Inferior parietal cortex (tissue), 1 donor: ENCODE data around the gene GP9.

Experiments
- DNase-seq: peaks from one replicate; pipeline ENCODE4 v3.0.0-alpha.2; 2016; ENCODE audit errors: extremely low spot score

GP9 gene

DNA sequence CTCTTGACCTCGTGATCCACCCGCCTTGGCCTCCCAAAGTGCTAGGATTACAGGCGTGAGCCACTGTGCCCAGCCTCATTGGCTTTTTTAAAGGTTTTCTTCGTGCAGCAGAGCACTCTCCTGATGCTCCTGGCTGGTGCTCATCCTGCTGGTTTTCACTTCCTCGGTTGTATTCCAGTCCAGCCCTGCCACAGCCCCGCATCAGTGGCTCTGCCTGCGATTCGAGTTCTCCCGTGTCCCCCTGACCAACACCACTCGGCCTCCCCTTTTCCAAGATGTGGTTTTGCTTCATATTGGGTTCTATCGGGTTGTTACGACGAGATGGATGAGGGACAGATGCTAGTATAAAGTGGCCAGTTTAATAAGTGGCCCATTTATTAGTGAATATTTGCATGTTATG, 31.7 kb upstream of the GP9 start:
- DNase-seq: no peak

DNA sequence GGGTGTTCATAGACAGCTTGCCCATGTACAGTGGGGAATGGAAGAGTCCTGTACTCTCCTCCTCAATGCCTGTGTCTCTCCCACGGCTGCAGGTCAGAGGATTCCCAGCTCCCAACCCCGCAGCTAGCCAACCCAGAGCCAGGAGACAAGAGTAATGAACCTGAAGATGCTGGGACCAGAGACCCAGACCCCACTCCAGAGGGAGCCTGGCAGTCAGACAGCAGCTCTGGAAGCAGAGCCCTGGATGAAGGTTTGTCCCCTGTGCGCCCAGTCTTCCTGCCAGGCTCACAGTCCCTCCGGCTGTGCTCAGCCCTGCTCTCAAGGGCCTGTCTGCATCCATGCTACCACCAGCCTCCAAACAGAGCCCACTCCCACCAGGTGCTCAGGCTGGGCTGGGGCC, 30.0 kb upstream of the GP9 start:
- no peak for DNase-seq

- DNase-seq: no peak
Measured at GRCh38 chr3:129031476-129032215, 28.9 kb upstream of the GP9 start.

DNA sequence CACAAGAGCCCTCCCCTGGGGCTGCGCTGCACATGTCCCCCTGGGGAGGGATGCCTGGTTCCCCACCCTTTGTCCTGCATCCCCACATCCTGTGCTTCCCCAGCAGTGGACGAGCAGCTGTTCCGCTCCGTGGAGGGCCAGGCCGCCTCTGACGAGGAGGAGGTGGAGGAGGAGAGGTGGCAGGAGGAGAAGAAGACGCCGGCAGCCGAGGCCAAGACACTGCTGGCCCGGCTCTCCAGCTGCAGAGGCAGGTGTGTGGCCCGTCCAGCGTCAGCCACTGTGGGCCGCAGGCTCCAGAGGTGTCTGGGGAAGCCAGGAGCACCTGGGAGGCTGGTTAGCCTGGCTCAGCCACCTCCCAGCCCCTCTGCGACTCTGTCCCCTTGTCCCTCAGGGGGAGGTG, 27.9 kb upstream of the GP9 start:
- no peak for DNase-seq

DNA sequence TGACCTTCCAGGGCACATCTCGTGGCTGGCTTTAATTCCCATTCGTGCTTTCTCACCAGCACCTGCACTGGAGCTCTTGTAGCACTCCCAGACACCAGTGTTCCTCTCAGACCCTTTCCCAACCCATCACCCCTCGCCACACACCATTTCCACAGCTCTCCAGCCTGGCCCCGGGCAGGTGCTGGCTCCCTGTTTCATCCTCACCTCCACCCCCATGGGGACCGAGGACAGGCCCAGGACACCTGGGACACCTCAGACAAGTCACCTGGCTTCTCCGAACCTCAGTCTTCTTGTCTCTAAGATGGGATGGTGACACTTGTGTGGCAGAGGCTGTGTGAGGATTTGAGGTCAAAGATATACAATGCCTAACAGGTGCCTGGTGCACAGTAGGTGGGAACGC, 27.4 kb upstream of the GP9 start:
- no peak for DNase-seq

GRCh38 chr3:129033633-129034321, 26.8 kb upstream of the GP9 start:
- DNase-seq: no peak

DNA sequence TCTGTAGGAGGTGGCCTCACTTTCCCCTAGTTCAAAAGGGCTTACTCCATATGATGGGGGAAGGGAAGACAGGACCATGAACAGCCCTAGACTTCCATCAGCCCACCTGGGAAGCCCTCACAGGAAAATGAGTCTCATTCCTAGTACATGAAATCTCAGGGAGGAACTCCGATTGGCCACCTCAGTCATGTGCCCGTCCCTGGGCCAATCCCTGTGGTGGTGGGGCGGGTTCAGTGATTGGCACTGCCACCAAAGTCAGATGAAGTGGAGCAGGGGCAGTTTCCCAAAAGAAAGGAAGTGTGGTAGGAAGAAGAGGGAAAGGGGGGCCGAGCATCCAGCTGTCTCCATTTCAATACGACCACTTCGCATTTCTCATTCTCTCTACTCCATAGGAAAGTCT, 25.9 kb upstream of the GP9 start:
- DNase-seq: no peak

DNA sequence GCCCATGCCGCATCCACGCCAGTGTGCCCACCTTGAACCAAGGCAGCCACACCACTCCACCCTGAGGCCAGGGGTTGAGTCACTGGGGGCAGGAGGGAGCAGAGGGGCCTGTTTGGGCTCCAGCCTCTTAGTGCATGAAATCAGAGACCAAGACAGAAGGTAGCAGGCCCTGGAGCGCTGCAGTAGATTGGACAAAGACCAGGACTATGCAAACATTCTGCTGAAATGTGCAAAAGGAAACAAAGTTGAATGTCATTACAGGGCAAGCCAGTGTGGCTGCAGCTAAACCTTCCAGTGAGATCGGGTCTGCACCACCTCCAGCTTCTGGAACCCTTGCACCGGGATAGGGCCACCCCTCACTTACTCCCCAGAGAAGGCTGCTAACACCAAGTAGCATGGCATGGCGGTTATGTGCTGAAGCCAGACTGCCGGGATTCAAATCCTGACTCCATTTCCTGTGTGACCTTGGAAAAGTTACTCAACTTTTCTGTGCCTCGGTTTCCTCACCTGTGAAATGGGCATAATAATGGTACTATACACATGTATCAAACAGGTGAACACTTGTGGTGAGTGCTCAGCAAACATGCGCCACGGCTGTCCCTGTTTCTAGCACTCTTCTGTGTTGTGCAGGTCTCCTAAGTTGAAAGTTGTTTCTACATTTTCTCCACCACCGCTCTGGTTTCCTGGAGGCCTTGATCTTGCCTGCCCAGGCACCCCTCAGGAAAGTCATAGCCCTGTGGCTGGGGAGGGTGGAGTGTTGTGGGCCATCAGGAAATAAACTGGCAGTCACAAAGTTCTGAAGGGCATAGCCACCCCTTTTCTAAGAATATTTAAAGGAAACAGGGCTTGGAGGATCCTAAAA, 25.0 kb upstream of the GP9 start:
- DNase-seq: no peak

GRCh38 chr3:129036222-129037092, 24.1 kb upstream of the GP9 start:
- DNase-seq: no peak

DNA sequence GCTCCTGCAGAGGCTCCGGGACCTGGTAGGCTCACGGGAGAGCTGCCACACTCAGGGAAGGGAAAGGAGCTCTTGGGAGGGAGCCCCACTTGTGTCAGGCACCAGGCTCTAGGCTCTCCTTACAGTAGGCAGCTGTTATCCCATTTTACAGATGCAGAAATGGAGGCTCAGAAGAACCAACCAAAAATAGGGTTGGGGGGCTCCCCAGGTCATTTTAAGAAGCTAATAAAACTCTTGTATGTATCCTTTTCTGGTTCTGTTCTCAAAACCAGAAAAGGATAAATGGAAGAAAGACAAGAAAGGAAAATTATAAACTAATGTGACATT, 23.5 kb upstream of the GP9 start:
- no peak for DNase-seq

DNA sequence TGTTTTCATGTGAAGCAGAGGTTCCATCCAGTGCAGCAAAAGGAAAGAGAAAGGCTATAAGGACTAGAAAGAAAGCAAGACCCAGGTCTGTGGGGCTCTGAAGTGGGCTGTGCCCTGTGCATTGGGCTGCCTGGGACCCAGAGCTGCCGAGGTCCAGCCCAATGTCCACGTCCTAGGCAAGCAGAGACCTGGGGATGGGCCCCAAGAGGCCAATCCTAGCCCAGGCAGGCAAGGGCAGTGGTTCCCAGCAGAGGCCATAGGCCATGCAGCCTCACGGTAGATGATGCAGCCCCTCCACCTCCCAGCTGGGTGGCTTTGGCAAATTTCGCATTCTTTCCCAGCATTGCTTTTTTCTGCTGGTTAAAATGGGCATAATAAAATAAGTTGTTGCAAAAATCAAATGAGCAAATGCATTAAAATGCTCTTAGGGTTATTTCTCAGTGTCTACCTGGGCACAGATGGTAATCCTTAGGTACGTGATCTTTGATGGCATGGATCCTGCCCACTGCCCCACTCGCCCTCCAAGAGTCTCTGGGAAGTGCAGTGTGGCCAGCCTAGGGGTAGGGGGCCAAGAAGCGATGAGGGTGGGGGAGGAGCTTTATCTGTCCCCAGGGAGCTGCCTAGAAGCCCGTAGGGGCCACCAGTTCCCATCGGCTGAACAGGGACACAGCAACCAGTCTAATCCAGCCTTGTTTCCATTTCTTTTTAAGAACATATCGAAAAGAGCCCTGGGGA, 22.3 kb upstream of the GP9 start:
- DNase-seq: no peak

DNA sequence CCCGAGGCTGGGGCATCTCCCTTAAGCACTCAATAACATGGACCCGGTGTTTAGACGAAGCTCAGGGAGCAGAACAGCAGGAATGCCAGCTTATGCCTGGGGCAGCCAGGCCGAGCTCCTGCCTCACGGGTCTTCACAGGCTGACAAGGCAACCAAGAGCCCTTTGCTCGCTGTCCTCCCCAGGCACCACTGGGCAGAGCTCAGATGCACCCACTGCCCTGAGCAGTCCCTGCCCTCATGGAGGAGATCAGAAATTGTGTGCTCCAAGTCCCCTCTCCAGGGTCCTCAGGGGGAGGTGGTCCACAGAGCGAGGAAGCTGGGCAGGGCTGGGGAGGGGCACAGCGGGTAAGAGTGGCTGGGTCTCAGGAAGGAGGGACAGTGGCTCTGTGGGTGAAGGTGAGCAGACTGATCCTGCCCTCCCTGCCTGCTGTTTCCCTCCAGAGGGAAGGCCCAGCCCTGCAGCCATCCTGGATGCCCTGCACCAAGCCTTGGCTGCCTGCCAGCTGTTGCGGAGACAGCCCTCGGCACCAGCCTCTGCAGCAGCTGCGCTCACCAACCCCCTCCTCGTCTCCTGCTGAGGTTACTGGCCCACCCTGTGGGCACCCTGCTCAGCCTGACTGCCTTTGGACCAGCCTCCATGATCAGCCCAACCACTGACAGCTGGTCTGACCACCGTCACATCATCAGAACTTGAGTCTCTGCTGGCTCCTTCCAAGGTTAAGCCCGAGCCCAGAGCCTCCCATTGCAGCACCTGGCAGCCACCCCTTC, 21.1 kb upstream of the GP9 start:
- no peak for DNase-seq

GRCh38 chr3:129040039-129040336, 20.6 kb upstream of the GP9 start:
- DNase-seq: no peak

DNA sequence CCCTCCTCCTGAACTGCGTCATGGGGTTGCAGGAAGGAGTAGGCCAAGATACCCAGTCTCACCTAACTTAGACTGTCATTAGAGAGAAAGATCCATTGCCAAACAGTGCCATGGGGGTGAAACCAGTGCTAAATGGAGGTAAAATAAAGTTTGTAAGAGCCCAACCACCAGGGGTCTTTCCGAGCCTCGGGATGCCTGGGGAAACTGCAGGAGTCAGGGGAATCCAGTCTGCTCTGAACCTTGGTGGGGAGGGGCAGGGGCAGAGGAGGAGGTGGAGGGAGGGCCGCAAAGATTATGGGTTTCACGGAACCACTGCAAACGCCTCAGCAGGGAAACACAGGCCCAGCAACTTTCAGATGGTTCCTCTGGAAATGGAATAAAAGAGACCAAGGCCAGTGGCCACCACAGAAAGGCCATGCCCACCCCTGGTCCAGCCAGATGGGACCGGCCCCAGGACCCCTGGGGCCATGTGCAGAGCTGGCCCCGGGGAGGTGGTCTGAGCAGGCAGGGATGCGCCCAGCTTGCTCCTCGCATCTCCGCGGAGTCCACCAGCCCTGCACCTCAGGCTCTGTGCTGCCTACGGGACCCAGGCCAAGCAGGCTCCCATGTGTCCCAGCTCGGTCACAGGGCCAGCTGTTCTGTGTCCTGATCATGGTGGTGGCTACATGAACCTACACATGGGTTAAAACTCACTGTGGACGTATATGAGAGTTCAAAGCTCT, 19.8 kb upstream of the GP9 start:
- DNase-seq: no peak

DNA sequence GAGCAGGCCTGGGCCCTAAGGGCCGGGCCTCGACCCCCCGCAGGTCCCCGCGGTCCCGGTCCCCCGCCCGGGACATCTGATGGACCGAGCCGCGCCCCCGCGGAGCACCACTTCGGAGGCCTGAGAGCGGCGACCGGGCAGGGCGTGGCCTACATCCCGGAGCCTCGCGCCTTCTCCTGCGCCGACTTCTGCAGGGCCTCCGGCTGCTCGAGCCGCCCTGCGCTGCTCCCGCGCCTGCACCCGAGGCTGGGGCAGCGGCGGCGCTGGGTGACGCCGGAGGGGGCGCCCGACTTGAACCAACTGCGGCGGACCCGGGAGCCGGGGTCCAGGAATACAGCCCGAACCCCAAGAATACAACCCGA, 14.9 kb upstream of the GP9 start:
- DNase-seq: no peak

- DNase-seq: no peak
Measured at GRCh38 chr3:129046037-129046731, 14.4 kb upstream of the GP9 start.

- DNase-seq: no peak
Measured at GRCh38 chr3:129046732-129047552, 13.6 kb upstream of the GP9 start.

DNA sequence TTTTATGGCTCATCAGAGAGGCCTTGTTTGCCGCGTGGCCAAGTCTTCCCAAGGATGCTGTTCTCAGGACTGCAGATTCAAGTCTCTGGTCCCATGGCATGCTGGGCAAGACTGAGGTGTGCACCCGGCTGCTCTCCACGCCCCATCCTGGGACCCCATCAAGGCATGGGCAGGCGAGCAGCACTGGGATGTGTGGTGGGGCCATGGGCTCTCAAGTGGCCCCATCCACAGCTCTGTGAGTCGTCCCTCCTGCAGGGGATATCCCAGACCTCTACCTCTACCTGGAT, 13.1 kb upstream of the GP9 start:
- DNase-seq: no peak
